T-helper 2 cell treated with Interferon-gamma antibody and Interleukin-4, amounts not matched to agents 100 ng/mL and 5 ng/mL, for 36 hours (primary cell): Measurements from ENCODE around the gene RPS6KB1. TPM values are rescaled to one million over a fixed set of nuclear protein-coding genes. Genes with fewer than 3 reads are reported as not detected.
"Not testable (repeated sequence)": the region's sequence is repeated elsewhere in the genome, so short reads cannot be mapped to it uniquely, and the experiment has no call there.

ENCODE experiments used
- intact Hi-C: fragments of 100-400 bp; cut with micrococcal nuclease; formaldehyde crosslinking; loops from one replicate; pipeline ENCODE4 v1.15.1; 2023
- total RNA-seq: library from RNA; stranded (reverse); gene quantifications from 2 replicates; pipeline ENCODE4 v1.2.3, GENCODE V29; 2022

The RPS6KB1 gene
- total RNA-seq, result 59.4 and 63.2 TPM in 2 replicates

DNA sequence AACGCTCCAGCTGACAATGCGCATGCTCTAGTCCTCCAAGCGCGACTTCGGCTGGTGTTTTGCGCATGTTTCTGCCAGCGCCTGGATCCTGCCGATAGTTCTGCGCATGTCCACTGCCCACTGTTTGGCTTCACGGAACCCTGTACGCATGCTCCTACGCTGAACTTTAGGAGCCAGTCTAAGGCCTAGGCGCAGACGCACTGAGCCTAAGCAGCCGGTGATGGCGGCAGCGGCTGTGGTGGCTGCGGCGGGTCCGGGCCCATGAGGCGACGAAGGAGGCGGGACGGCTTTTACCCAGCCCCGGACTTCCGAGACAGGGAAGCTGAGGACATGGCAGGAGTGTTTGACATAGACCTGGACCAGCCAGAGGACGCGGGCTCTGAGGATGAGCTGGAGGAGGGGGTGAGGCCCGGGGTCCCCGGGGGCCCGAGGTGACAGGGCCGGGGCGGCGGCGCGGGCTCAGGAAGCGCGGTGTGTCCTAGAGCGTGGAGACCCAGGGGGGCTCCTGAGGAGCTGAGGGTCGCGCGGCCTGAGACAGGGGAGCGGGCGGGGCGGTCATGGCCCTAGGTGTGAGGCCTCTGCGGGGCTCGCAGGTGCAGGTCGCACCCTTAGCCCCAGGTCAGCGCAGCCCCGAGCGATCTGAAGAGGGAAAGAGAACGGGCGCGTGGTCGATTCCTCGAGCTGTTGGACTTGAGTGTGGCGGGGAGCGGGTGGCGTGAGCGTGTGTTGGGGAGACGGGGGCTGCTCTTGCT lies at the start of gene RPS6KB1, which contains the start of gene TUBD1:
Gene RPS6KB1 (plus strand): TSS at position 198 of the 752 bp plus-strand sequence. CDS start 64 bp downstream, at position 262.
Gene TUBD1 (minus strand): TSS at position 20 of the 752 bp plus-strand sequence. CDS start 1,941 bp downstream, outside the sequence.
- intact Hi-C loops, result loop anchor here (2.0 to 10.0 kb wide), 4 partner anchors 54 to 186 kb away; partner anchors contain the start of genes PTRH2, RNFT1 and VMP1

DNA sequence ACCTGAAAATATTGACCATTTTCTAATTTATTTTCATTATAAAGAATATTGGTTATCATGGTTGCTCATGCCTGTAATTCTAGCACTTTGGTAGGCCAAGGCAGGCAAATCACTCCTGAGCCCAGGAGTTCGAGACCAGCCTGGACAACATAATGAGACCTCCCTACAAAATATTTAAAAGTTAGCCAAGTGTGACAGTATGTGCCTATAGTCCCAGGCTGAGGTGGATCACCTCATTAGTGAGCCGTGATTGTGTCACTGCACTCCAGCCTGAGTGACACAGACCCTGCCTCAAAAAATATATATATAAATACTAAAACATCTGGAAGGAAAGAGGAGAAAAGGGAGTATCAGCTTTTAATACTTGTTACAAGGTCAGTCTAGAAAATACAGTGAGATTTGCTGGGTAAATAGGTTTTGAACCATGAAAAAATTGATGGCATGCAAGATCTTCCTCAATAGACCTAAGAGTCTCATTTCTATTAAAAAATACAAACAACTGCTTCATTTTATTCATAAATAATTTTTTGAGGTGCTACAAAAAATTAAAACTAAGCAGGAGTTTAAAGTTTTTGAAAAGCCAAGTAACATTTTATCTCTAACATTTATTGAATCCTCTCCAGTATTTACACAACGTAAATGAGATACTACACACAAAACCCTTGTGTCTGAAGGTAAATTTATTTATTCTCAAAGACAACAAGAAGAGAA lies 47.9 kb upstream of the RPS6KB1 start:
- intact Hi-C loops, result loop anchor here (5.0 kb wide), 2 partner anchors 138 to 228 kb away; partner anchors contain the start of genes CLTC, PTRH2 and VMP1

DNA sequence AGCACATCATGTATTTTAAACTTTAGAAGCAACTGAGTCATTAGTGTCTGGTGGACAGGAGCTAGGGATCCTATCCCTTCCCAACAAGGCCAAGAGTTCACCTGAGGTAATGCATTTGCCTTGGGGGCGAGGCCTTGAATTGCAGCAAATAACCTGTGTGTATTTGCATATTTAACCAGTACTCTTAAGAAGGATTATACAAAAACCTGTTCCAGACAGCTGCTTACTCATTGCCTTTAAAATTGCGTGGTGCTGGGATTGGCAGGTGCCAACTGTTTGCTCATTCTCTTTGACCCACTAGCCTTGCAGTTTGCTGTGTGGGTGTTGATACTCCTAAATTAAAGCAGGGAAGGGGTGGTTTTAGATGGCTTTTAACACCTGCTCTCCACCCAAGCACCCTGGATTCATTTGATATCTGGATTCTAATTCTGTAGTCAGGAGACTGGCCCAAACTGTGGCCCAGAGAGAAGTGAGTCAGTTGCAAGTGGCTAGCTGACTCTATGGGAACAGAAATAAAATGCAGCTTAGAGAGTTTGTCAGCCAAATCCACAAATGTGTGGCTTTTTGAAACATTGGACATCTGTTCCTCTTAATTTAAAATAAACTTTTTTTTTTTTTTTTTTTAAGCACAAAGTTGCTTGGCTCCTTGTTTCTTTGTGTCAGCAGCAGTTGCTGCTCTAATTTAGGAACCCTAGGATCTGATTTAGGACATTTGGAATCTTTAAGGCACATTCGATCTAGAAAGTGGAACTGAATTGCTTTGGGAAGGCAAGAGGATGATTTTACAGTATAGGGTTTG lies 47.1 kb upstream of the RPS6KB1 start:
- intact Hi-C loops, result loop anchor here (5.0 kb wide), 2 partner anchors 138 to 228 kb away; partner anchors contain the start of genes CLTC, PTRH2 and VMP1

DNA sequence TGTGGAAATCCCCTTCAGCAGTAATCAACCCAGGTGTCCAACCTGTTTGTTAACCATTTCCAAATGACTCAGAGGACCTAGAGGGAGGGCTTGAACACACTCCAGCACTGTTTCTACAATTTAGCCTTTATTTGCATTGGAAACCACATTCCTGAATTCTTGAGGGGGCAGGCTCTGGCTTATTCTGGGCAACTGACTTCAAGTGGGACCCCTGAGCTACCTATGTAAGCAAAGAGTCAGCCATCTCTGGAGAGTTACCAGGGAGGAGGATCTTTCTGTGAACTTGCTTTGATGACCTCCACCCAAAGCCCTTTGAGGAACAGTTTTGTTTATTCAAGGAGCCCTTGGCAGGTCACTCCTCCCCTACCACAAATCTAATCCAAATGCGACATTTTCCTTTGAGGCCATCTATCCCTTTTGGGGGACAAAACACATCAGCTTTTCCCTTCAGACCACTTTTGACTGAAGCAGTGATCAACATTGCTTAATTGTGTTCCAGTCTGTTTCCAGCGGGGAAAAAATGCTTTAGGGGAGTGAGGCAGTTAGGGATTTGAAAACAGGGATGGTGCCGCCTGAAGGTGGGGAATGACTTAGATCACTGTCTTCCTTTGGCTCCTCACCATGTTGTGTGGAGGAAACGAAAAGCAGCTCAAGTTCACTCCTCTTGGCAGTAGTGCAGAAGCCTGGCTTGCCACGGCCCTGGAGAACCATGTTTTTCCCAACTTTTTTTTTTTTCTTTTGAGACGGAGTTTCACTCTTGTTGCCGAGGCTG lies 46.3 kb upstream of the RPS6KB1 start:
- intact Hi-C loops, result loop anchor here (5.0 kb wide), 2 partner anchors 139 to 229 kb away; partner anchors contain the start of genes CLTC, PTRH2 and VMP1

DNA sequence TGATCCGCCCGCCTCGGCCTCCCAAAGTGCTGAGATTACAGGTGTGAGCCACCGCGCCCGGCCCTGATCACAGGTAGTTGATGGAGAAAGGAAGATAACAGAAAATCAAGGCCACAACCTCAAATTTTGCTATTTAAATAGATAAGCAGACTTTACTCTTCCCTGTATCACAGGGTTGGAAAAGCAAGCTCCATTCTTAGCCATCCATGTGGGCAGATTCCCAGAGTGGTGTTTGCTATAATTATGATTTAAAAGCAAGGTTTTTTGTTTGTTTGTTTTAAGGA lies 44.6 kb upstream of the RPS6KB1 start:
- intact Hi-C loops, result loop anchor here (5.0 kb wide), 2 partner anchors 141 to 231 kb away; partner anchors contain the start of genes CLTC, PTRH2 and VMP1

DNA sequence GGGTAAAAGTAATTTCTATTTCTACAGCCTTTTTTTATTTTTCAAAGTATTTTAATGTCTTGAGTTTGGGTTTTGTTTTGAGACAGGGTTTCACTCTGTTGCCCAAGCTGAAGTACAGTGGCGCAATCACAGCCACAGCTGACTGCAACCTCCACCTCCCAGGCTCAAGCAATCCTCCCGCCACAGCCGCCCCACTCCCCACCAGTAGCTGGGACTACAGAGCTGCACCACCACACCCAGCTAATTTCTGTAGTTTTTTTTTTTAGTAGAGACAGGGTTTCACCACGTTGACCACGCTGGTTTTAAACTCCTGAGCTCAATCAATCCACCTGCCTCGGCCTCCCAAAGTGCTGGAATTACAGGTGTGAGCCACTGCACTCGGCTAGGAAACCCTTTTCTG lies 44.1 kb upstream of the RPS6KB1 start:
- intact Hi-C loops, result loop anchor here (5.0 kb wide), 2 partner anchors 141 to 231 kb away; partner anchors contain the start of genes CLTC, PTRH2 and VMP1

DNA sequence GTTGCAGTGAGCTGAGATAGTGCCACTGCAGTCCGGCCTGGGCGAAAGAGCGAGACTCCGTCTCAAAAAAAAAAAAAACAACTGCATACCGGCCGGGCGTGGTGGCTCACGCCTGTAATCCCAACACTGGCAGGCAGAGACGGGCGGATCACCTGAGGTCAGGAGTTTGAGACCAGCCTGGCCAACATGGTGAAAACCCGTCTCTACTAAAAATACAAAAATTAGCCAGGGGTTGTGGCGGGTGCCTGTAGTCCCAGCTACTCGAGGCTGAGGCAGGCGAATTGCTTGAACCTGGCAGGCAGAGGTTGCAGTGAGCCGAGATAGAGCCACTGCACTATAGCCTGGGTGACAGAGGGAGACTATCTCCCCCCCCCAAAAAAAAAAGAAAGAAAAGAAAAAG lies 42.6 kb upstream of the RPS6KB1 start:
- intact Hi-C loops, result not testable (repeated sequence)

DNA sequence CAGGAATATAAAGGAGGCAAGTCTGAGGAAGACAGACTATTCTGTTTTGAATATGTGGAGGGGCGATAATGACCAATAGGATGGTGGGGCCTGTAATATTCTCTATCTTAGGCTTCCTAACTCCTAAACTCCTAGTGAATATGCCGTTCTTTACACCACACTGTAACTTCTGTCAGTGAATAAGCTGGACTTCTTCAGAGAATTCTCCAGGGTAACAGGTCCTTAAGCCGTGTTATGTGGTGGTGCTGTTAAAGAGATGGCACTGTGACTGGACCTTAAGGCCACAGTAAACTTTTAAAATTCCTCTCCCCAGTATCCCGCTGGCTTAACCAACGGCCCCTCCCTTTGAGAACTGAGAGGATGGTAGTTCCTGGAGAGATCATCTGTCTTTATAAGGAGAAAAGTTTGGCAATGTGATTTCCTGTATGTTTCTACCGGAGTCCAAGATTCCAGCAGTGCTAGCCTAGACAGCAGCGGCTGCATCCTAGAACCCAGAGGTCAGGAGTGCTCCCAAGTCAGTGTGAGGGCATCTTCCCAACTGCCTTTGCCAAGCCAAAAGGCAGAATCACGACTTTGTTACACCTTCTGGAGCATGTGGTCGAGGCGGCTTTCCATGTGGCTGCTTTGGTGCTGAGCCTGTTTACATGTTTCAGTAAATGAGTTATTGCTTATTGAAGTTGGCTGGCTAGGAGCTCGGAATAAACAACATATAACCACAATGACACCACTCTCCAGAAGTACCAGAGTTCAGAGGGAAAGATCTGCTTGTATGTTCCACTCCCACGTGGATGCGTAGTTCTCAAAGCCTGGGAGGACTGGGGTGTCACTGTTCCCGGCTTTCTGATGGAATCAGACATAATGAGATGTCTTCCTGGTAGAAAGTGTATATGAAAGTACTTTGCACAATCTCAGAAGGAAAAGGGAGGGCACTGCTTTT lies 41.2 kb upstream of the RPS6KB1 start:
- intact Hi-C loops, result no loop called here

DNA sequence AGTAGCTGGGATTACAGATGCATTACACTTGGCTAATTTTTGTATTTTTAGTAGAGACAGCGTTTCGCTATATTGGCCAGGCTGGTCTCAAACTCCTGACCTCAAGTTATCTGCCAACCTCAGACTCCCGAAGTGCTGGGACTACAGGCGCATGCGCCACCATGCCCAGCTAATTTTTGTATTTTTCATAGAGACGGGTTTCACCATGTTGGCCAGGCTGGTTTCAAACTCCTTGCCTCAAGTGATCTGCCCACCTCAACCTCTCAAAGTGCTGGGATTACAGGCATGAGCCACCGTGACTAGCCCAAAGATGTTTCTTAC lies 40.1 kb upstream of the RPS6KB1 start:
- intact Hi-C loops, result not testable (repeated sequence)

DNA sequence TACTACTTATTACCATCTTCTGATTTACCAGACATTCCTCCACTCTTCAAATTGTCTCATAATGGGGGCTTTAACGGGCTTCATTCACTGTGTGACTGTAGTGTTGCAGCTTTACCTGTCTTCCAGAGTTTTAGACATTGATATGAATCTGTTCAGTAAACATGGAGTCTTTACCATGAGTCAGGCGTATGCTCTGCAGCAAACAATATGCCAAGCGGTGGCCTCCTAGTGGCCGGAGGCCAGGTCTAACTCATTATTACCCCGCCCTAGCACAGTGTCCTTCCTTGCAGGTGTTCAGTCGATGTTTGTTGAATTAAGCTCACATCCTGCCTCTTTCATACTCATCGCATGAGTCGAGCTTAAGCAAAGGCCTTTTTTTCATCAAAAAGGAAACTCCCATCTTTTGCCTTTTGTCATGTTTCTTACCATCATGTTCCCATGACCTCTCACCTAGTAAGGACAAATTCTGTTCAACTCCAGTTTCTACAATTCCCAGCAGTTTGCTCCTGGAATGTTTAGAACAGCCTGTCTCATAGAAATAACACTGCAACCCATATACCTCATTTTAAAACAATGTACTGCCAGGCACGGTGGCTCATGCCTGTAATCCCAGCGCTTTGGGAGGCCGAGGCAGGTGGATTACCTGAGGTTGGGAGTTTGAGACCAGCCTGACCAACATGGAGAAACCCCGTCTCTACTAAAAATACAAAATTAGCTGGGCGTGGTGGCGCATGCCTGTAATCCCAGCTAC lies 39.6 kb upstream of the RPS6KB1 start:
- intact Hi-C loops, result no loop called here

DNA sequence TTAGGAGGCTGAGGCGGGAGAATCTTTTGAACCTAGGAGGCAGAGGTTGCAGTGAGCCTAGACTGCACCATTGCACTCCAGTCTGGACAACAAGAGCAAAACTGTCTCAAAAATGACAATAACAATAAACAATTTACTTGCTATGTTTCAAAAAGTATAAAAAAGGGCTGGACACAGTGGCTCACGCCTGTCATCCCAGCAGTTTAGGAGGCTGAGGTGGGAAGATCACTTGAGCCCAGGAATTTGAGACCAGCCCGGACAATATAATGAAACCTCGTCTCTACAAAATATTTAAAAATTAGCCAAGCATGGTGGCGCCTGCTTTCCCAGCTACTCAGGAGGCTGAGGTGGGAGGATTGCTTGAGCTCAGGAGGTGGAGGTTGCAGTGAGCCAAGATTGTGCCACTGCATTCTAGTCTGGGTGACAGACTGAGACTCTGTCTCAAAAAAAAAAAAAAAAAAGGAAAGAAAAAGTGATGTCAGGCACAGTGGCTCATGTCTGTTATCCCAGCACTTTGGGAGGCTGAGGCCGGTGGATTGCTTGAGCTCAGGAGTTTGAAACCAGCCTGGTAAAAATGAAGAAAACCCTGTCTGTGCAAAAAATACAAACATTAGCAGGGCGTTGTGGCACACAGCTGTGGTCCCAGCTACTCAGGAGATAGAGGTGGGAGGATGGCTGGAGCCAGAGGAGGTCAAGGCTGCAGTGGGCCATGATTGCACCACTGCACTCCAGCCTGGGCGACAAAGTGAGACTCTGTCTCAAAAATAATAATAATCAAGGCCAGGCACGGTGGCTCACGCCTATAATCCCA lies 38.8 kb upstream of the RPS6KB1 start:
- intact Hi-C loops, result not testable (repeated sequence)

DNA sequence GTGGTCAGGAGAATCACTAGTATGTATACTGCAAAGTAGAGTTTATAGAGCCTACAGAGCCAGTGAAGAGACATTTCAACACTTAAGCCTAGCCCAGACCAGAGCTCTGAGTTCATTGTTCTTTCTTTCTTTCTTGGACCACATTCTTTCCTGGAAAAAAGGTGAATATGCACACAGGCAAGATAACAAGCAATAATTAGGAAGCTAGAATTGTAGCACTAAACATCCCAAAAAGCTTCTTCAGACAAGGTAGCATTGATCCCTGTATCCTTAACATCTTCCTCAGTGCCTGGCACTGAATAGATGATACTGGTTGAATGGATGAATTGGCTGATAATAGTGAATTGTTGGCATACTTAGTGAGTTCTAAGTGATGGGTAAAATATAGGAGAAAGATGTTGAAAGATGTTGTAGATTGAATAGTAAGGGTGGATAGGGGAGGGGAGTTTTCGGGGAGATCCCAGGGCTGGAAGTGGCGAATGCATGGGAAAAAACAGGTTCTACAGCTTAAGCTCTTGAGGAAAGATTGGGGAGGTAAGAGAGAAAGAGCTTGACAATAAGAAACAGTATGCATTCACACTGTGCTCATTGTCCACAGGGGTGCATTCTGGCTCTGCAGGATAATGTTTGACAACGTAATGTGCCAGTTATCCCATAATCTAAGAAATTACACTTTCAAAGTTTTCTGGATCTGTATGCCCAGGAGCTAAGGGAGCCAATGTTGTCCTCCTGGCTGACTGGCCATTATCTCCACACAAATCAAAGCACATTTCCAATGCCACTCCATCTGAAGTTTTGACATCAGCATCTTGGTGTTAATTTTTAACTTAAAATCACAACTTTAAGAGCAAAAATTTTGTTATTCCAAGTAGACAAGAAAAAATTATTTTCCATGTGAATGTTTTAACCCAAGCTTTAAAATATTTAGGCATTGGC lies 35.8 kb upstream of the RPS6KB1 start:
- intact Hi-C loops, result no loop called here

DNA sequence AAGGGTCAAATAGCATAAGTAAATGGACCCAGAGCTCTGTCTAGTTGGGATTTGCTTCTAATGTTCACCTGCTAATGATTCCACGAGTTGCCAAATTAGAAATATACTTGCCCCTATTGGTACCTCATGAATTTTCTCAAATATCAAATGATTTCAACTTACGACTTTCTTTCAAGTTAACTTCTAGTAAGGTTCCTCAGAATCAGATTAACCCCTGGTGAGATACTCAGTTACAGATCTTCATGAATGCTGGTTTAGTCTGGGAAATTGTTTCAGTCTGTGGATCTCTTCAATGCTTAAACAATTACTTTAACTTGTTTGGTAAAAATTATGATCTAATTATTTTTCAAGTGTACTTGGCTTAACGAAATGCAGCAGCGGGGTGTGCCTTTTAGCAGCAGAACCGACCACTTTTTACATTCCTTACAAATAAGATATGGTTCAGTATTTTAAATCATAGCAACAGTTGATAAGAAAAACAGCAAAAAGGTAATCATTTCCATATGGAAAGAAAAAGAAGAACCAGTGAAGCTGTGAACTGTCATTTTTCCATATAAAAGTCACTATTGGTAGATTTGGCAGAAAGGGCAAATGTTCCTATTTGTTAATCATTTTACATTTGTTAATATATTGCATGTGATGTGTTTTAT lies 34.6 kb upstream of the RPS6KB1 start:
- intact Hi-C loops, result no loop called here

DNA sequence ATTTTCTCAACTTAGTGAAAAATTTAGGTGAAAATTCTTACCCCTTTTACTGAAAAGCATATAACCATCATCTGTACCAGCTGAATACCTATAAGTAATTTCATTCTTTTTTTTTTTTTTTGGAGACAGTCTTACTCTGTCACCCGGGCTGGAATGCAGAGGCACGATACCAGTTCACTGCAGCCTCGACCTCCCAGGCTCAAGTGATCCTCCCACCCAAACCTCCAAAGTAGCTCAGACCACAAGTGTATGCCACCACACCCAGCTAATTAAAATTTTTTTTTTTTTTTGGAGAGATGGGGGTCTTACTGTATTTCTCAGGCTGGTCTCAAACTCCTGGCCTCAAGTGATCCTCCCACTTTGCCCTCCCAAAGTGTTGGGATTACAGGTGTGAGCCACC lies 34.0 kb upstream of the RPS6KB1 start:
- intact Hi-C loops, result loop anchor here (1.0 kb wide), 2 partner anchors 106 to 112 kb away; no protein-coding TSS in a partner anchor

DNA sequence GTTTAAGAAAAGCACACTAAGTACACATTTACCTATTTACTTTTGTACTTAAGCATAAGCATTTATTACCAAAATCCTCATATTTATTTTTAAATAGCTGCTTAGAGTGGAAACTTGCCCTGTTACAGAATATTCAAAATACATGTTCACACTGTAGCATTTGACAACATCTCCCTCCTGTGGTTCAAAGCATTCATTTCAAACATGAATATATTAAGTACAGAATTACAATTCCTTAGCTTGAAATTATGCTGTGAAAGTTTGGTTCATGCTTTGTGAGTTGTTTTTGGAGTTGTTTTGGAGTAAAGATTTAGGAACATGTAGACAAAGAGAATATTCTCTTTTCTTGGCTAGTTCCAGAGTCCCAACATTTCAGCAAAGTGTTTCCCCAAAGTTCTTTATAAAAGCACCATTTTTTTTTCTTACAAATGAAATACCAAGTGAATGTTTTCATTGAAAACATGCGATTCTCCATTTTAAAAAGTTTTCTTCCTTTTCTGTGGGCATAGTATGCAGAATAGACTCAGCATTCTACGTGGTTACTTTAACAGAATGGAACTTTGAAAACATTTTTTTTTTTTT lies 33.4 kb upstream of the RPS6KB1 start:
- intact Hi-C loops, result loop anchor here (1.0 kb wide), 2 partner anchors 106 to 112 kb away; no protein-coding TSS in a partner anchor

DNA sequence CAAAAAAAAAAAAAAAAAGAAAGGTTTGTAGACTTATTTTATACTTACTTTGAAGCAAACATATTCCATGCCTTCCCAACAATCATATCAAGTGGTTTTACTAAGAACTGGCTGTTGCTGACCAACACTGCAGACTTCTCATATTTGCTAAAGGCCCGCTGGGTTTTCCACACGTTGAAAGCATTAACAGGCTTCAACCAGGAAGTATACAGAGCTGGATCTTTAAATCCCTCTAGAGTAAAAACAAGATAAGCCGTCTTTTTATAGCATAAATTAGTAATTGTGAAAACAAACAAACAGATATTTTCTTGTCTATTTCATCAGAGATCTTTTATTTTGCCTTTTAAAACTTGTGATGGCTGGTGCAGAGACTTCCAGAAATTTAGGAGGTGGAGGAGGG lies 29.3 kb upstream of the RPS6KB1 start:
- intact Hi-C loops, result no loop called here
